LNCaP clone FGC (cell line): ENCODE data around the gene ANO4.

Experiments
- DNase-seq: peaks from one replicate; pipeline ENCODE4 v3.0.0-alpha.2; 2011; ENCODE audit warnings: low read depth
- H3K4me3 ChIP-seq: 2 replicates; pipeline ENCODE4 v1.5.1; 2011; ENCODE audit warnings: mild to moderate bottlenecking, low read depth, low read length, control low read depth
- CTCF ChIP-seq: IDR thresholded peaks from 2 replicates; pipeline ENCODE4 v1.5.1; 2012; ENCODE audit warnings: mild to moderate bottlenecking; ENCODE audit not compliant: control insufficient read depth, insufficient read depth; ENCODE audit errors: extremely low read depth

Gene ANO4

DNA sequence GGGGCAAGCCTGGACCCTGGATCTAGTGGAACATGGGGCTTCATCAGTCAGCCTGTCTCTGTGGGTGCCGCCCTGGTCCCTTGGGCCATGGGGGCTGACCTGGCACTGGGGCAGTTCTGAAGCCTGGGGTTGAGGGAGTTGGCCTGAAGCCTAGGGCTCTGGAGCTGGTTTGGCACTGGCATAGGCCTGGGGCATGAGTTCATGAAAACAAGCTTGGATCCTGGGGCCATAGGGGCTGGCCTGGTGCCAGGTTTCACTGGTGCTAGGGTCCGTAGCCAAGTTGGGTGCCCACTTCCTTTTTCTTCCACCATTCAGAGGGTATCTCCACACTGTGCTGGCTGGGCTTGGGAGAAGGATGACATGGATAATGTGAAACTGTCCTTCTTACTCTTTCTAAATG is 26.6 kb upstream of the ANO4 start:
- H3K4me3 ChIP-seq, result no peak overlapping the region
- no peak for TF ChIP-seq CTCF
- no peak for DNase-seq

- TF ChIP-seq CTCF, result no peak
- no peak overlapping the region for H3K4me3 ChIP-seq
- peak; percentile 2 for DNase-seq
Observed at GRCh38 chr12:100778967-100779590, 15.5 kb upstream of the ANO4 start.

GRCh38 chr12:100789146-100789545 is 5.4 kb upstream of the ANO4 start:
- no peak for DNase-seq
- no peak overlapping the region for H3K4me3 ChIP-seq
- no peak for TF ChIP-seq CTCF

DNA sequence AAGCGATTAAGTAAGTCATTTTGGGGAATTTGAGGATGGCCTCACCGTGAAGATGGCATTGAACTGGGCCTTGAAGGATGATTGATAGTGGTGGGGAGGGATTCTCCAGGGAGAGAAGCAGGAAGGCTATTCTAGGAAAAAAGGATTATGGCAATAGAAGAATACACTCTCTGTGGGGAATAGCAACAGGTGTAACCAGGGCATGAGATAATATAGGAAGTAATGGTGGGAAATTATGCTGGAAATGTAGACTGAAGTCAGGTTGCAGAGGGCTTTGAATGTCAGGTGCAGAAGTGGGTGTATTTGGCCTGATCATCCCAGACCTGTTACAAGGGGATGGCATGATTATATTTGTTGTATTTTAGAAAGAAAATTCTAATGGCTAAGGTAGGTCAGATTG is 4.6 kb upstream of the ANO4 start:
- H3K4me3 ChIP-seq, result no peak overlapping the region
- DNase-seq, result no peak
- no peak for TF ChIP-seq CTCF

- TF ChIP-seq CTCF, result no peak
- H3K4me3 ChIP-seq, result no peak overlapping the region
- no peak for DNase-seq
Observed at GRCh38 chr12:100790552-100790951, 4.0 kb upstream of the ANO4 start.

DNA sequence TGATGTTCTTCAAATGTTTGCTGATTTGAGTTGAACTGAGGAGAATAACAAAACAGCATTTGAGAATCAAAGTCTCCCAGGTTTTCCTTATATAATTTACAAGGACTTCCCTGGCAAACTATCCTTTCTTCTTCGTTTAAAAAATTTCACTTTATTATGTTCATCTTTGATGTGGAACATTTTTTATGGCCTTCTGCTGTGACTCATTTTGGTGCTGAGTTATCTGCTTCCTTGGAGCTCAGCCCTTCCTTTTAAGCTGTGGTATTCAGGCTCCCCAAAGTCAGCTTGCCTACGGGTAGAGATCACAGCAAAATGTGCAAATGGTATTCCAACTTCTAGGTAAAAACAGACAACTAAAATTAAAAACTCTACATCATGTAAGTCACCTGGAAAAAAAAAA is 1.4 kb upstream of the ANO4 start:
- no peak for DNase-seq
- H3K4me3 ChIP-seq, result no peak overlapping the region
- no peak for TF ChIP-seq CTCF

GRCh38 chr12:100795174-100795799 is 711 bp downstream of the ANO4 start:
- H3K4me3 ChIP-seq, result no peak overlapping the region
- DNase-seq, result no peak

More at GRCh38 chr12:100795174-100795799, 711 bp downstream of the ANO4 start:
- TF ChIP-seq CTCF, result no peak
